HepG2 (cell line): ENCODE measurements around the gene TBC1D16. TPM values are rescaled to one million over a fixed set of nuclear protein-coding genes. Genes with fewer than 3 reads are reported as not detected.

ENCODE experiments used
- CC2D1A ChIP-seq: sonication (generic); formaldehyde crosslinking; IDR thresholded peaks from 2 replicates; pipeline ENCODE4 v1.8.1; 2023; ENCODE audit warnings: mild to moderate bottlenecking, missing genetic modification reagents
- HHEX ChIP-seq: IDR thresholded peaks from 2 replicates; pipeline ENCODE4 v1.6.1; 2016; ENCODE audit warnings: control low read depth
- KLF13 ChIP-seq: sonication (generic); formaldehyde crosslinking; IDR thresholded peaks from 2 replicates; pipeline ENCODE4 v1.4.0; 2020; ENCODE audit warnings: mild to moderate bottlenecking, missing genetic modification reagents
- KLF16 ChIP-seq, 2 experiments: sonication (generic) in 1 of 2; formaldehyde crosslinking in 1 of 2; IDR thresholded peaks; 2 replicates each; pipeline versions ENCODE4 v1.6.1 to v1.8.0; 2016 to 2023; ENCODE audit warnings: missing genetic modification reagents in 2 of 2, missing compliant biosample characterization in 1 of 2
- MAFG ChIP-seq: sonication (generic); formaldehyde crosslinking; IDR thresholded peaks from 2 replicates; pipeline ENCODE4 v1.5.1; 2020; ENCODE audit warnings: mild to moderate bottlenecking, missing genetic modification reagents
- MYNN ChIP-seq: sonication (generic); formaldehyde crosslinking; IDR thresholded peaks from 2 replicates; pipeline ENCODE4 v1.4.0; 2020; ENCODE audit warnings: mild to moderate bottlenecking, low read depth, missing genetic modification reagents
- NBN ChIP-seq: fragments of 450-650 bp; conservative IDR thresholded peaks from 2 replicates; pipeline ENCODE4 v1.6.1; 2017
- ZNF746 ChIP-seq: sonication (generic); formaldehyde crosslinking; IDR thresholded peaks from 2 replicates; pipeline ENCODE4 v1.8.0; 2022; ENCODE audit warnings: mild to moderate bottlenecking, missing genetic modification reagents
- ZNF891 ChIP-seq: sonication (generic); formaldehyde crosslinking; IDR thresholded peaks from 2 replicates; pipeline ENCODE4 v1.5.0; 2020; ENCODE audit warnings: mild to moderate bottlenecking, missing genetic modification reagents
- ZSCAN31 ChIP-seq: sonication (generic); formaldehyde crosslinking; IDR thresholded peaks from 2 replicates; pipeline ENCODE4 v1.5.0; 2020; ENCODE audit warnings: low read depth, mild to moderate bottlenecking, missing genetic modification reagents
- polyA plus RNA-seq, 8 experiments: library from polyadenylated mRNA; depleted of rRNA in 3 of 8; stranded (reverse) in 7 of 8; unstranded in 1 of 8; fragments of >200 nt; fragmentation: Illumina TruSeq in 4 of 8; extraction: Trizol in 4 of 8; gene quantifications; 2 replicates each; pipeline versions ENCODE4 v1.2.1 to v1.2.3, GENCODE V29; 2011 to 2016; ENCODE audit warnings: low read depth in 4 of 8, missing spikeins in 1 of 8, mixed read lengths in 1 of 8; ENCODE audit not compliant: insufficient read depth in 1 of 8
- total RNA-seq, 5 experiments: library from RNA; depleted of rRNA; stranded (reverse); fragments of >200 nt; fragmentation: Illumina TruSeq; extraction: Trizol; gene quantifications; 2 replicates each; pipeline ENCODE4 v1.2.3, GENCODE V29; 2016; ENCODE audit warnings: low read depth in 1 of 5
- TF ChIP-seq, protein P1 (sequence below): IDR thresholded peaks from 2 replicates; pipeline ENCODE4 v1.6.1; 2012; ENCODE audit warnings: low read length, improper control_type of control experiment
- TF ChIP-seq, protein P2 (sequence below): sonication (generic); formaldehyde crosslinking; IDR thresholded peaks from 2 replicates; pipeline ENCODE4 v1.8.1; 2023; ENCODE audit warnings: mild to moderate bottlenecking, inconsistent platforms, moderate library complexity, missing genetic modification reagents, borderline replicate concordance
- TF ChIP-seq, protein P3 (sequence below): IDR thresholded peaks from 2 replicates; pipeline ENCODE4 v1.6.1; 2012; ENCODE audit warnings: inconsistent platforms
- TF ChIP-seq, protein P4 (sequence below): sonication (generic); formaldehyde crosslinking; IDR thresholded peaks from 2 replicates; pipeline ENCODE4 v1.8.0; 2022; ENCODE audit warnings: low read depth, missing genetic modification reagents
- TF ChIP-seq, protein P5 (sequence below): sonication (generic); formaldehyde crosslinking; IDR thresholded peaks from 2 replicates; pipeline ENCODE4 v1.5.0; 2020; ENCODE audit warnings: missing genetic modification reagents
- TF ChIP-seq, protein P6 (sequence below): IDR thresholded peaks from 2 replicates; pipeline ENCODE4 v1.6.1; 2016; ENCODE audit warnings: low read depth, missing genetic modification reagents, missing compliant biosample characterization

TBC1D16 gene
- total and polyA plus RNA-seq, 2 of the 13 experiments (the other 11 are each of a cell fraction or from before 2014, with no cell fraction given): 14.9 to 24.9 TPM

DNA sequence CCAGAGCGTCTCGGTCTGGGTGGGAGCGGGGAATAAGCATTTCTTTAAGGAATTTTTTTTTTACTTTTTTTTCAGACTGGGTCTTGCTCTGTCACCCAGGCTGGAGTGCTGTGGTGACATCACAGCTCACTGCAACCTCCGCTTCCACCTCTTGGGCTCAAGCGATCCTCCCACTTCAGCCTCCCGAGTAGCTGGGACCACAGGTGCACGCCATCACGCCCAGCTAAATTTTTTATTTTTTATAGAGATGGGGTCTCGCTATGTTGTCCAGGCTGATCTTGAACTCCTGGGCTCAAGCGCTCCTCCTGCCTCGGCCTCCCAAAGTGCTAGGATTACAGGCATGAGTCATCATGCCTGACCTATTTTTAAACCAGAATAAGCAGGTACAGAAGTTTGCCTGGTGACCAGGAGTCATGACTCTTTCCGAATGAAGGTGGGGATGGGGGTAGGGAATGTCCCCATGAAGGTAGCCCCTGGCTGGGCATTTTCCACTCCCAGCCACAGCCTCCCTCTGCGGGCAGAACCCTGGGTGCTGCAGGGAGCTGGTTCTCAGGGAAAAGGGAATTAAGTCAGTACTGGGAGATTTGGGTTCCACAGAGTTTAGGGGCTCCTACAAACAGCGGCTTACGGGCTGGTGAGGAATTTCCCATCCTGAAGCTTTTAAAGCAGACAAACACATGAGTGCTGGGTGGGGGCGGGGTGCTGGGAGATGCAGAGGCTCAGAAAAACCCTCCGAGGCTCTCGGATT, 48.3 kb downstream of the TBC1D16 start (continued):
- TF ChIP-seq, protein P1, sequence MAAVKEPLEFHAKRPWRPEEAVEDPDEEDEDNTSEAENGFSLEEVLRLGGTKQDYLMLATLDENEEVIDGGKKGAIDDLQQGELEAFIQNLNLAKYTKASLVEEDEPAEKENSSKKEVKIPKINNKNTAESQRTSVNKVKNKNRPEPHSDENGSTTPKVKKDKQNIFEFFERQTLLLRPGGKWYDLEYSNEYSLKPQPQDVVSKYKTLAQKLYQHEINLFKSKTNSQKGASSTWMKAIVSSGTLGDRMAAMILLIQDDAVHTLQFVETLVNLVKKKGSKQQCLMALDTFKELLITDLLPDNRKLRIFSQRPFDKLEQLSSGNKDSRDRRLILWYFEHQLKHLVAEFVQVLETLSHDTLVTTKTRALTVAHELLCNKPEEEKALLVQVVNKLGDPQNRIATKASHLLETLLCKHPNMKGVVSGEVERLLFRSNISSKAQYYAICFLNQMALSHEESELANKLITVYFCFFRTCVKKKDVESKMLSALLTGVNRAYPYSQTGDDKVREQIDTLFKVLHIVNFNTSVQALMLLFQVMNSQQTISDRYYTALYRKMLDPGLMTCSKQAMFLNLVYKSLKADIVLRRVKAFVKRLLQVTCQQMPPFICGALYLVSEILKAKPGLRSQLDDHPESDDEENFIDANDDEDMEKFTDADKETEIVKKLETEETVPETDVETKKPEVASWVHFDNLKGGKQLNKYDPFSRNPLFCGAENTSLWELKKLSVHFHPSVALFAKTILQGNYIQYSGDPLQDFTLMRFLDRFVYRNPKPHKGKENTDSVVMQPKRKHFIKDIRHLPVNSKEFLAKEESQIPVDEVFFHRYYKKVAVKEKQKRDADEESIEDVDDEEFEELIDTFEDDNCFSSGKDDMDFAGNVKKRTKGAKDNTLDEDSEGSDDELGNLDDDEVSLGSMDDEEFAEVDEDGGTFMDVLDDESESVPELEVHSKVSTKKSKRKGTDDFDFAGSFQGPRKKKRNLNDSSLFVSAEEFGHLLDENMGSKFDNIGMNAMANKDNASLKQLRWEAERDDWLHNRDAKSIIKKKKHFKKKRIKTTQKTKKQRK: no peak
- TF ChIP-seq ZNF746 (CRISPR knock-in tag) (no peak), ZNF891 (0 out of 2 replicates have a peak, but pooled peaks have one; percentile 8), ZSCAN31 (no peak), KLF13 (CRISPR knock-in tag) (no peak), MYNN (no peak), HHEX (0 out of 2 replicates have a peak, but pooled peaks have one; percentile 20), MAFG (CRISPR knock-in tag) (no peak), NBN (no peak), KLF16 (CRISPR knock-in tag; IDR thresholded peaks at IDR 0.05) (0 out of 4 replicates have a peak, but pooled peaks of 1 of the 2 experiments have one; percentile 6), CC2D1A (CRISPR knock-in tag) (no peak)
- TF ChIP-seq, protein P2, sequence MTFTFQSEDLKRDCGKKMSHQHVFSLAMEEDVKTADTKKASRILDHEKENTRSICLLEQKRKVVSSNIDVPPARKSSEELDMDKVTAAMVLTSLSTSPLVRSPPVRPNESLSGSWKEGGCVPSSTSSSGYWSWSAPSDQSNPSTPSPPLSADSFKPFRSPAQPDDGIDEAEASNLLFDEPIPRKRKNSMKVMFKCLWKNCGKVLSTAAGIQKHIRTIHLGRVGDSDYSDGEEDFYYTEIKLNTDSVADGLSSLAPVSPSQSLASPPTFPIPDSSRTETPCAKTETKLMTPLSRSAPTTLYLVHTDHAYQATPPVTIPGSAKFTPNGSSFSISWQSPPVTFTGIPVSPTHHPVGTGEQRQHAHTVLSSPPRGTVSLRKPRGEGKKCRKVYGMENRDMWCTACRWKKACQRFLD (CRISPR knock-in tag): no peak
- TF ChIP-seq, protein P3, sequence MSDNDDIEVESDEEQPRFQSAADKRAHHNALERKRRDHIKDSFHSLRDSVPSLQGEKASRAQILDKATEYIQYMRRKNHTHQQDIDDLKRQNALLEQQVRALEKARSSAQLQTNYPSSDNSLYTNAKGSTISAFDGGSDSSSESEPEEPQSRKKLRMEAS: no peak
- TF ChIP-seq, protein P4, sequence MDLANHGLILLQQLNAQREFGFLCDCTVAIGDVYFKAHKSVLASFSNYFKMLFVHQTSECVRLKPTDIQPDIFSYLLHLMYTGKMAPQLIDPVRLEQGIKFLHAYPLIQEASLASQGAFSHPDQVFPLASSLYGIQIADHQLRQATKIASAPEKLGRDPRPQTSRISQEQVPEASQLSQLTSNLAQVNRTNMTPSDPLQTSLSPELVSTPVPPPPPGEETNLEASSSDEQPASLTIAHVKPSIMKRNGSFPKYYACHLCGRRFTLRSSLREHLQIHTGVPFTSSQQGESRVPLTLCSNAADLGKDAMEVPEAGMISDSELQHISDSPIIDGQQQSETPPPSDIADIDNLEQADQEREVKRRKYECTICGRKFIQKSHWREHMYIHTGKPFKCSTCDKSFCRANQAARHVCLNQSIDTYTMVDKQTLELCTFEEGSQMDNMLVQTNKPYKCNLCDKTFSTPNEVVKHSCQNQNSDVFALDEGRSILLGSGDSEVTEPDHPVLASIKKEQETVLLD (CRISPR knock-in tag): 0 out of 2 replicates have a peak, but pooled peaks have one; percentile 21
- TF ChIP-seq, protein P5, sequence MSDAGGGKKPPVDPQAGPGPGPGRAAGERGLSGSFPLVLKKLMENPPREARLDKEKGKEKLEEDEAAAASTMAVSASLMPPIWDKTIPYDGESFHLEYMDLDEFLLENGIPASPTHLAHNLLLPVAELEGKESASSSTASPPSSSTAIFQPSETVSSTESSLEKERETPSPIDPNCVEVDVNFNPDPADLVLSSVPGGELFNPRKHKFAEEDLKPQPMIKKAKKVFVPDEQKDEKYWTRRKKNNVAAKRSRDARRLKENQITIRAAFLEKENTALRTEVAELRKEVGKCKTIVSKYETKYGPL: no peak
- TF ChIP-seq, protein P6, sequence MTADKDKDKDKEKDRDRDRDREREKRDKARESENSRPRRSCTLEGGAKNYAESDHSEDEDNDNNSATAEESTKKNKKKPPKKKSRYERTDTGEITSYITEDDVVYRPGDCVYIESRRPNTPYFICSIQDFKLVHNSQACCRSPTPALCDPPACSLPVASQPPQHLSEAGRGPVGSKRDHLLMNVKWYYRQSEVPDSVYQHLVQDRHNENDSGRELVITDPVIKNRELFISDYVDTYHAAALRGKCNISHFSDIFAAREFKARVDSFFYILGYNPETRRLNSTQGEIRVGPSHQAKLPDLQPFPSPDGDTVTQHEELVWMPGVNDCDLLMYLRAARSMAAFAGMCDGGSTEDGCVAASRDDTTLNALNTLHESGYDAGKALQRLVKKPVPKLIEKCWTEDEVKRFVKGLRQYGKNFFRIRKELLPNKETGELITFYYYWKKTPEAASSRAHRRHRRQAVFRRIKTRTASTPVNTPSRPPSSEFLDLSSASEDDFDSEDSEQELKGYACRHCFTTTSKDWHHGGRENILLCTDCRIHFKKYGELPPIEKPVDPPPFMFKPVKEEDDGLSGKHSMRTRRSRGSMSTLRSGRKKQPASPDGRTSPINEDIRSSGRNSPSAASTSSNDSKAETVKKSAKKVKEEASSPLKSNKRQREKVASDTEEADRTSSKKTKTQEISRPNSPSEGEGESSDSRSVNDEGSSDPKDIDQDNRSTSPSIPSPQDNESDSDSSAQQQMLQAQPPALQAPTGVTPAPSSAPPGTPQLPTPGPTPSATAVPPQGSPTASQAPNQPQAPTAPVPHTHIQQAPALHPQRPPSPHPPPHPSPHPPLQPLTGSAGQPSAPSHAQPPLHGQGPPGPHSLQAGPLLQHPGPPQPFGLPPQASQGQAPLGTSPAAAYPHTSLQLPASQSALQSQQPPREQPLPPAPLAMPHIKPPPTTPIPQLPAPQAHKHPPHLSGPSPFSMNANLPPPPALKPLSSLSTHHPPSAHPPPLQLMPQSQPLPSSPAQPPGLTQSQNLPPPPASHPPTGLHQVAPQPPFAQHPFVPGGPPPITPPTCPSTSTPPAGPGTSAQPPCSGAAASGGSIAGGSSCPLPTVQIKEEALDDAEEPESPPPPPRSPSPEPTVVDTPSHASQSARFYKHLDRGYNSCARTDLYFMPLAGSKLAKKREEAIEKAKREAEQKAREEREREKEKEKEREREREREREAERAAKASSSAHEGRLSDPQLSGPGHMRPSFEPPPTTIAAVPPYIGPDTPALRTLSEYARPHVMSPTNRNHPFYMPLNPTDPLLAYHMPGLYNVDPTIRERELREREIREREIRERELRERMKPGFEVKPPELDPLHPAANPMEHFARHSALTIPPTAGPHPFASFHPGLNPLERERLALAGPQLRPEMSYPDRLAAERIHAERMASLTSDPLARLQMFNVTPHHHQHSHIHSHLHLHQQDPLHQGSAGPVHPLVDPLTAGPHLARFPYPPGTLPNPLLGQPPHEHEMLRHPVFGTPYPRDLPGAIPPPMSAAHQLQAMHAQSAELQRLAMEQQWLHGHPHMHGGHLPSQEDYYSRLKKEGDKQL: no peak
